Testis (tissue), 3 donors: ENCODE results near the gene KCTD17. TPM values are rescaled to one million over a fixed set of nuclear protein-coding genes. Genes with fewer than 3 reads are reported as not detected.

ENCODE experiments used
- DNase-seq: peaks from one replicate; pipeline ENCODE4 v3.0.0-alpha.2; 2019
- H3K27ac ChIP-seq, 2 donors: fragments of 200-600 bp; sonication (generic); one replicate each; pipeline ENCODE4 v1.5.1; 2019
- H3K27me3 ChIP-seq: fragments of 200-600 bp; sonication (generic); one replicate; pipeline ENCODE4 v1.5.1; 2019
- H3K36me3 ChIP-seq: fragments of 200-600 bp; sonication (generic); one replicate; pipeline ENCODE4 v1.5.1; 2017; ENCODE audit warnings: low read depth; ENCODE audit errors: missing control alignments
- H3K4me1 ChIP-seq: fragments of 200-600 bp; sonication (generic); one replicate; pipeline ENCODE4 v1.5.1; 2019
- H3K4me3 ChIP-seq, 2 donors: fragments of 200-600 bp; sonication (generic); one replicate each; pipeline ENCODE4 v1.5.1; 2017 to 2019
- H3K9me3 ChIP-seq: fragments of 200-600 bp; sonication (generic); one replicate; pipeline ENCODE4 v1.5.1; 2017
- POLR2A ChIP-seq: fragments of 450-650 bp; IDR thresholded peaks from one replicate; pipeline ENCODE4 v1.6.1; 2017; ENCODE audit warnings: antibody characterized with exemption, mild to moderate bottlenecking, moderate library complexity
- WGBS, 2 donors: methylation state at CpG; one replicate each; pipeline ENCODE4 v1.1.5; 2018; 5-methylcytosine and 5-hydroxymethylcytosine counted together
- intact Hi-C: fragments of 100-400 bp; cut with DNase I; formaldehyde crosslinking; loops from one replicate; pipeline ENCODE4 v1.15.1; 2023; ENCODE audit warnings: low total_unique reads
- polyA plus RNA-seq: library from polyadenylated mRNA; stranded (reverse); fragments of 350-450 nt; fragmentation: Illumina TruSeq; extraction: RNeasy Lipid Tissue Mini Kit (QIAGEN cat#74804); gene quantifications from one replicate; pipeline ENCODE4 v1.2.3, GENCODE V29; 2014; ENCODE audit warnings: low read depth, low replicate concordance; ENCODE audit not compliant: insufficient read depth
- total RNA-seq, 2 donors: library from RNA; depleted of rRNA; stranded (reverse); fragments of >200 nt; gene quantifications; one replicate each; pipeline ENCODE4 v1.2.3, GENCODE V29; 2016
- TF ChIP-seq, protein P1 (sequence below), 3 experiments: fragments of 450-650 bp in 2 of 3; fragments of 200-600 bp in 1 of 3; sonication (generic) in 1 of 3; IDR thresholded peaks; one replicate each; pipeline ENCODE4 v1.5.1; 2016 to 2019; ENCODE audit warnings: antibody characterized with exemption in 3 of 3, mild to moderate bottlenecking in 2 of 3, moderate library complexity in 1 of 3

Gene KCTD17
- total and polyA plus RNA-seq, 3 donors from 2014 or later, result 39.1 to 99.1 (median 57.0) TPM

DNA sequence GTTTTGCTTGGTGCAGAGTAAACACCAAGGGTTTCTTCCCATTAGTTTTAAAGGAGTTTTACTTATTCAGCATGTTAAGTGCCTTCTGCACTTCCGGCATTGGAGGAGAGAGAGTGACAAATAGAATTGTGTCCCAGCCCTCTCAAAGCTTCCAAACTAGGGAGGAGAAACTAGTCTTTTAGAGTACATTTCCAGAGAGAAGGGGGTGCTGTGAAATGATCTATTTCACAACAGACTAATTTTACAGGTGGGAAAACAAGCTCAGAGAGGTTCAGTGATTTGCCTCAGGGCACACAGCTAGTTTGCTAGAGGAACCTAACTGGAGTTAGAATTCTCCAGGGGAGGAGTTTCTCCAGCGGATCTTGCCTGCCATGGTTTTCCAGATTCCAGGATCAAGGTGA lies 19.4 kb upstream of the KCTD17 start:
- no peak for DNase-seq
- WGBS, 2 donors, result 81 to 84% methylated on average over 2 of the region's 2 CpGs
- Histone ChIP-seq H3K4me3 (no peak overlapping the region), H3K9me3 (no peaks in the 10 kb centered on the region), H3K27me3 (no peaks in the 10 kb centered on the region), H3K4me1 (no peaks in the 10 kb centered on the region), H3K27ac (no peak overlapping the region), H3K36me3 (no peaks in the 10 kb centered on the region)
- TF ChIP-seq POLR2A, result no peak
- TF ChIP-seq, protein P1, sequence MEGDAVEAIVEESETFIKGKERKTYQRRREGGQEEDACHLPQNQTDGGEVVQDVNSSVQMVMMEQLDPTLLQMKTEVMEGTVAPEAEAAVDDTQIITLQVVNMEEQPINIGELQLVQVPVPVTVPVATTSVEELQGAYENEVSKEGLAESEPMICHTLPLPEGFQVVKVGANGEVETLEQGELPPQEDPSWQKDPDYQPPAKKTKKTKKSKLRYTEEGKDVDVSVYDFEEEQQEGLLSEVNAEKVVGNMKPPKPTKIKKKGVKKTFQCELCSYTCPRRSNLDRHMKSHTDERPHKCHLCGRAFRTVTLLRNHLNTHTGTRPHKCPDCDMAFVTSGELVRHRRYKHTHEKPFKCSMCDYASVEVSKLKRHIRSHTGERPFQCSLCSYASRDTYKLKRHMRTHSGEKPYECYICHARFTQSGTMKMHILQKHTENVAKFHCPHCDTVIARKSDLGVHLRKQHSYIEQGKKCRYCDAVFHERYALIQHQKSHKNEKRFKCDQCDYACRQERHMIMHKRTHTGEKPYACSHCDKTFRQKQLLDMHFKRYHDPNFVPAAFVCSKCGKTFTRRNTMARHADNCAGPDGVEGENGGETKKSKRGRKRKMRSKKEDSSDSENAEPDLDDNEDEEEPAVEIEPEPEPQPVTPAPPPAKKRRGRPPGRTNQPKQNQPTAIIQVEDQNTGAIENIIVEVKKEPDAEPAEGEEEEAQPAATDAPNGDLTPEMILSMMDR (IDR thresholded peaks at IDR 0.05), result no peak
- intact Hi-C loops, result no loop called here

DNA sequence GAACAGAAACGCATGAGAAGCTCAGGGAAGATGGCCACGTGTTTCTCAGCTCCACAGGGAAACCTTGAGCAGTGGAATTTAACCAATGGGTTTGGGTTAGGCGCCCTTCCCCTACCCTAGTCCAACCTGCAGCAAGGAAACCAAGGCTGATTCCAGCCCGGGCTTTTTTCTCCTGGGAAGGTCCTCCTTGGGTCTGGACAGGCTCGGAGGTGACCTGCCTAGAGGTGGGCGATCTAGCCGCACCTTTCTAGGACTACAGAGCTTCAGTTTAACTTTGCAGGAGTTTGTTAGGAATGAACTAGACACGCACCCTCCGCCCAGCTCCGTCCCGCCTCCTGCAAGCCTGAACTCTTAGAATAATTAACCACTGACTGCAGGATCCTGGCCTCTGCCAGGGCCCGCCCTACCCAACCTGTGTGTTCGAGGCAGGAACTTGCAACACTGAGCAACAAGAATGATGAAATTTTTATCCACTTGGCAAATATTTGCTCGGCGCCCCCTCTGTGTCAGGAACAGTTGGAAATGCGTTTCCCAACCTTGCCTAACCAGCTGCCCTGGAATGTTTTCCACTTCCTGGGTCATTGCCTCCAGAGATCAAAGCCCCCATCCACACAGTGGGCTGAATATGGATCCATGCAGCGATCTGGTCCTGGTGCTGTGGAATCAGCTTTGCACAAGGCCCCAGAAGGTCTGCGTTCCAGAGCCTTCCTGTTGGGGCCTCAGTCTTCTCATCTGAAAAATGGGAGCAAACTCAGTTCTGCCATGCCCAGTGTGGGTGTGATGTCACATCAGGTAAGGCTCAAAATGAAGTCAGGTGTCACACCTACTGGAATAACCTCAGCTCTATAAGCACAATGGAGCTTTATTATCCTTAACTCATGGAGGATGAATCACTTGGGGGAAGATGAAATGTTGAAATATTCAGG lies 18.7 kb upstream of the KCTD17 start:
- Histone ChIP-seq H3K27me3 (no peaks in the 10 kb centered on the region), H3K9me3 (no peaks in the 10 kb centered on the region), H3K27ac (no peak overlapping the region), H3K4me1 (no peaks in the 10 kb centered on the region), H3K4me3 (no peak overlapping the region), H3K36me3 (no peaks in the 10 kb centered on the region)
- intact Hi-C loops, result no loop called here
- no peak for TF ChIP-seq POLR2A
- TF ChIP-seq, protein P1 (IDR thresholded peaks at IDR 0.05), result no peak
- DNase-seq, result no peak
- 83 to 85% methylated on average over 16 to 18 of the region's 18 CpGs for WGBS, 2 donors

DNA sequence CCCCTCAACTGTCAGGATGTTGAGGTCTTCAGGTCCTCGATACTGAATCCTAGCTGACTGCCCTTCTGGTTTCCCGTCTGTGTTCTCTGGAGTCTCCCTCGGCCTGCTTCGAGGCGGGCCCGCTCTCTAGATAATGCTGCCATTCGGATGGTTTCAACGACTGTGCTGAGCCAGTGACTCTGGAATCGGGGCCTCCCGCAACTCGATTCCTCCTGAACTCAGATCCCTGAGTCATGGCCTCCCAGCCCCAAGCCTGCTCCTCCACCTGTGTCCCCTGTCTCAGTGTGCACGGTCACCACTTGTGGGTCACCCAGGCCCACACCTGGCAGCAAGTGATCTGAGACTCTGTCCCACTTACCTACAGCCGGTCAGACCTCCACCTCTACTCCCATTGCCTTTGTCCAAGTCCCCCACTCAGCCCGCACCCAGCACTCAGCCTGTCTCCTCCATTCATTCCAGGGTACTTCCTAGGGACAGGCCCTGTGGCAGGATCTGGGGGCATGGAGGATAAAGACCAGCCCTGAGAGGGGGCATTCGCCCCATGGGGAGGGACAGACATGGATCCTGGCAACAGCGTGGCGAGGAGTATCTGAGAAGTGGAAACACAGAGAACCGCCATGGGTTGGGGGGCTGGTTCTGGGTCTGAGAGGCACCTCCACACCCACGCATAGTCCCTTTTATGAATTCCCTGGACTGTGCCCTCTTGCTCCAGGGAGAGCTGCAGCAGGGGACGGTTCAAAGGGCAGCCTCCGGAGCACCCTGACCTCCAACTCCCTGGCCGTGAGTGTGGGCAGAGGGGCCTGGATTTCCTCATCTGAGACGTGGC lies 17.7 kb upstream of the KCTD17 start:
- no peak overlapping the region for H3K27ac ChIP-seq
- intact Hi-C loops, result no loop called here
- no peak for TF ChIP-seq POLR2A
- TF ChIP-seq, protein P1 (IDR thresholded peaks at IDR 0.05), result no peak
- no peaks in the 10 kb centered on the region for H3K9me3 ChIP-seq
- WGBS, 2 donors, result 90% methylated on average over 12 to 23 of the region's 23 CpGs
- H3K4me1 ChIP-seq, result no peaks in the 10 kb centered on the region
- no peak overlapping the region for H3K4me3 ChIP-seq
- DNase-seq, result no peak
- H3K36me3 ChIP-seq, result no peaks in the 10 kb centered on the region
- H3K27me3 ChIP-seq, result no peaks in the 10 kb centered on the region

DNA sequence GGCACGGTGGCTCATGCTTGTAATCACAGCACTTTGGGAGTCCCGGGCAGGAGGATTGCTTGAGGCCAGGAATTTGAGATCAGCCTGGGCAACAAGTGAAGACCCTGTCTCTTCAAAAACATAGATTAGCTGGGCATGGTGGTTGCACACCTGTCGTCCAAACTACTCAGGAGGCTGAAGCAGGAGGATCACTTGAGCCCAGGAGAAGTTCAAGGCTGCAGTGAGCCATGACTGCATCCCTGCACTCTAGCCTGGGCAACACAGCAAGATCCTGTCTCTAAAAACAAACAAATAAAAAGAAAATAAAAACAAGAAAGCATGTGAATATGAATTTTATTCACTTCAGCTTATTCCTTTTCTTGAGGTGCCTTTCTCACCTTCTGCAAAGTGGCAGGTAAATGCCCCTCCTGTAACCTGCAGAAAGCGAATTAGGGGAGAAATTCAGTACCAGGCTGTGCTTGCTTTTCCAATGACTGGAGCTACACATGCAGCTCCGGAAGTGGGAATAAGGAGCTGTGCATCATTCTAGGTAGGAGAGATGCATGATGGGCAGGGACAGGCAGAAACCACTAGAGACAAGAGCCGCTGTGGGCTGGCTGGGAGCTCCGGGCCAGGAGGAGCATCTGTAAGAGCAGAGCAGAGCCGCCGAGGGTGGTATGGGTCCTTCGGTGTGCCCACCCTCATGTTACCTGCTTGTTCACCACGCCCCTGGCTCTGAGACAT lies 14.7 kb upstream of the KCTD17 start:
- H3K9me3 ChIP-seq, result no peaks in the 10 kb centered on the region
- no peaks in the 10 kb centered on the region for H3K4me1 ChIP-seq
- H3K27me3 ChIP-seq, result no peaks in the 10 kb centered on the region
- DNase-seq, result no peak
- H3K4me3 ChIP-seq, result no peak overlapping the region
- 84 to 87% methylated on average over 10 to 11 of the region's 11 CpGs for WGBS, 2 donors
- TF ChIP-seq POLR2A, result no peak
- TF ChIP-seq, protein P1 (IDR thresholded peaks at IDR 0.05), result no peak
- intact Hi-C loops, result no loop called here
- no peaks in the 10 kb centered on the region for H3K36me3 ChIP-seq
- no peak overlapping the region for H3K27ac ChIP-seq
